GM12878 (cell line): Measurements from ENCODE around the gene RFX5. TPM values are rescaled to one million over a fixed set of nuclear protein-coding genes. Genes with fewer than 3 reads are reported as not detected.
A peak's percentile ranks its signal among the peaks of the same experiment; 100 is the strongest.

ENCODE experiments used
- ATAC-seq: fragments of 200-7000 bp; cut with Tn5 transposase; 3 replicates; pipeline ENCODE4 v1.9.1; 2020; ENCODE audit warnings: mild to moderate bottlenecking, moderate library complexity
- BruUV-seq: library from RNA; stranded (reverse); fragments of 400-500 nt; replicated peaks from 2 replicates; lab custom pipeline; 2021; lab: Mats Ljungman, UMichigan
- CTCF ChIA-PET: fragments of 300-600 bp; sonication (Branson Sonifier 250); formaldehyde crosslinking; extraction: SDS; loops from one replicate; lab custom pipeline; 2021; ENCODE audit warnings: inconsistent platforms; lab: Yijun Ruan, JAX
- POLR2A ChIA-PET: fragments of 350-600 bp; formaldehyde crosslinking; extraction: SDS; loops from one replicate; lab custom pipeline; 2021; ENCODE audit warnings: inconsistent platforms; lab: Charles Lee
- RAD21 ChIA-PET: fragments of 300-600 bp; sonication (Branson Sonifier 250); formaldehyde crosslinking; loops from one replicate; lab custom pipeline; 2023; ENCODE audit warnings: antibody characterized with exemption; ENCODE audit not compliant: unreplicated experiment; lab: Charles Lee
- SMC1A ChIA-PET: fragments of 300-600 bp; sonication (Branson Sonifier 250); formaldehyde crosslinking; loops from one replicate; lab custom pipeline; 2023; ENCODE audit not compliant: unreplicated experiment, uncharacterized antibody; lab: Charles Lee
- DNase-seq: peaks from one replicate; pipeline ENCODE4 v3.0.0-alpha.2; 2011; ENCODE audit warnings: low read depth, low spot score
- FAIRE-seq: peaks from 3 replicates; lab custom pipeline; 2011; peaks lifted over from hg19 to GRCh38; lab: Jason Lieb, UNC
- H2AFZ ChIP-seq: 2 replicates; pipeline ENCODE4 v1.6.0; 2011; ENCODE audit warnings: low read depth, low read length, control low read depth; ENCODE audit not compliant: control insufficient read depth
- H3K27ac ChIP-seq: 2 replicates; pipeline ENCODE4 v1.5.1; 2011; ENCODE audit warnings: control low read depth; ENCODE audit not compliant: control insufficient read depth, insufficient read depth
- H3K27me3 ChIP-seq, 2 experiments: replicated peaks in 1 of 2; 2 replicates each; pipeline versions ENCODE4 v1.6.0 to v1.6.1; 2011; ENCODE audit warnings: low read length in 1 of 2; ENCODE audit not compliant: control insufficient read depth in 2 of 2, insufficient read depth in 2 of 2
- H3K36me3 ChIP-seq, 2 experiments: 2 replicates each; pipeline ENCODE4 v1.5.1; 2011; ENCODE audit warnings: low read length in 1 of 2; ENCODE audit not compliant: control insufficient read depth in 2 of 2, insufficient read depth in 2 of 2
- H3K4me1 ChIP-seq: 2 replicates; pipeline ENCODE4 v1.6.1; 2011; ENCODE audit warnings: mild to moderate bottlenecking, low read length, moderate library complexity, mixed read lengths; ENCODE audit not compliant: control insufficient read depth, insufficient read depth
- H3K4me2 ChIP-seq: 2 replicates; pipeline ENCODE4 v1.6.0; 2011; ENCODE audit warnings: control low read depth; ENCODE audit not compliant: control insufficient read depth, insufficient read depth
- H3K4me3 ChIP-seq: fragments of 200-600 bp; sonication (generic); 2 replicates; pipeline ENCODE4 v1.5.1; 2016
- H3K79me2 ChIP-seq: 2 replicates; pipeline ENCODE4 v1.6.0; 2011; ENCODE audit warnings: low read length; ENCODE audit not compliant: control insufficient read depth, insufficient read depth
- H3K9ac ChIP-seq: 2 replicates; pipeline ENCODE4 v1.8.0; 2011; ENCODE audit warnings: low read length, control low read depth, mixed read lengths; ENCODE audit not compliant: control insufficient read depth, insufficient read depth
- H3K9me3 ChIP-seq: replicated peaks from 3 replicates; pipeline ENCODE4 v1.5.1; 2011; ENCODE audit warnings: mild to moderate bottlenecking, low read length; ENCODE audit not compliant: control insufficient read depth, insufficient read depth
- H4K20me1 ChIP-seq: 2 replicates; pipeline ENCODE4 v1.6.0; 2011; ENCODE audit not compliant: control insufficient read depth, insufficient read depth
- E2F8 ChIP-seq: fragments of 450-650 bp; IDR thresholded peaks from 2 replicates; pipeline ENCODE4 v1.6.1; 2018; ENCODE audit warnings: mild to moderate bottlenecking, low read depth, moderate library complexity; ENCODE audit not compliant: partially characterized antibody
- LARP7 ChIP-seq: fragments of 450-650 bp; IDR thresholded peaks from 2 replicates; pipeline ENCODE4 v1.6.1; 2017; ENCODE audit warnings: mild to moderate bottlenecking
- MEF2B ChIP-seq: fragments of 450-650 bp; IDR thresholded peaks from 2 replicates; pipeline ENCODE4 v1.6.1; 2018; ENCODE audit warnings: mild to moderate bottlenecking, moderate library complexity; ENCODE audit not compliant: partially characterized antibody, poor library complexity, severe bottlenecking
- NR2C2 ChIP-seq: IDR thresholded peaks from 2 replicates; pipeline ENCODE4 v1.6.1; 2011; ENCODE audit warnings: borderline replicate concordance, low read depth; ENCODE audit not compliant: control insufficient read depth, insufficient read length
- RUNX3 ChIP-seq: IDR thresholded peaks from 2 replicates; pipeline ENCODE4 v1.6.1; 2012; ENCODE audit warnings: low read length, inconsistent platforms
- ZSCAN29 ChIP-seq: fragments of 450-650 bp; IDR thresholded peaks from 2 replicates; pipeline ENCODE4 v1.6.1; 2017; ENCODE audit warnings: mild to moderate bottlenecking, moderate library complexity
- WGBS: methylation state at CpG from one replicate; pipeline ENCODE4 v1.1.6; 2016; ENCODE audit warnings: low lambda C conversion rate; ENCODE audit not compliant: insufficient replicate concordance, insufficient coverage; ENCODE audit errors: missing lambda C conversion rate; 5-methylcytosine and 5-hydroxymethylcytosine counted together
- in situ Hi-C: fragments of 300-500 bp; cut with MboI; formaldehyde crosslinking; loops from 9 replicates; pipeline ENCODE4 v1.14.3; 2018; ENCODE audit warnings: mixed read lengths
- intact Hi-C: fragments of 100-400 bp; cut with micrococcal nuclease; formaldehyde crosslinking; loops from one replicate; pipeline ENCODE4 v1.14.2; 2022; ENCODE audit not compliant: unreplicated experiment
- polyA plus RNA-seq, 11 experiments: library from polyadenylated mRNA; depleted of rRNA in 4 of 11; unstranded in 6 of 11; stranded (reverse) in 5 of 11; fragments of >200 nt; fragmentation: Nextera tagmentation in 4 of 11; fragmentation: Illumina TruSeq in 1 of 11; extraction: Ambion mirVana in 4 of 11; extraction: Trizol in 1 of 11; gene quantifications; 1 replicate in 1 of 11; 2 replicates in 10 of 11; pipeline versions ENCODE4 v1.2.1 to v1.2.3, GENCODE V29; 2011 to 2016; ENCODE audit warnings: inconsistent platforms in 2 of 11, missing spikeins in 2 of 11, low read depth in 1 of 11
- total RNA-seq, 4 experiments: library from RNA; depleted of rRNA in 3 of 4; stranded (reverse); fragments of >200 nt in 3 of 4; fragmentation: Illumina TruSeq in 1 of 4; extraction: Trizol in 1 of 4; gene quantifications; 2 replicates each; pipeline versions ENCODE4 v1.2.1 to v1.2.3, GENCODE V29; 2013 to 2021

The RFX5 gene
- total and polyA plus RNA-seq, 10 of the 15 experiments (the other 5 are each of a cell fraction or from before 2014, with no cell fraction given), result 14.1 to 198 (median 124) TPM

GRCh38 chr1:151313501-151313900, 33.6 kb downstream of the RFX5 start:
- H3K9me3 ChIP-seq, result no peaks in the 10 kb centered on the region
- ATAC-seq, result no peak
- ChIA-PET SMC1A (interaction anchor here (1.1 to 2.3 kb wide), 2 partner anchors 14 to 86 kb away, joined by 3 to 12 read pairs; partner anchors contain the start of genes PI4KB and PSMB4), POLR2A (interaction anchor here (0.5 to 4.8 kb wide), 4 partner anchors 14 to 464 kb away, joined by 3 to 19 read pairs (median 6); partner anchors contain the start of gene PI4KB), CTCF (interaction anchor here (0.7 to 2.8 kb wide), 2 partner anchors 12 to 27 kb away, joined by 3 to 10 read pairs; no protein-coding TSS in a partner anchor), RAD21 (interaction anchor here (1.8 kb wide), 1 partner anchor 27 kb away, joined by 4 read pairs; no protein-coding TSS in a partner anchor)
- in situ Hi-C loops, result no loop called here
- no peaks in the 10 kb centered on the region for H3K4me1 ChIP-seq
- no peak overlapping the region for H3K9ac ChIP-seq
- H2AFZ ChIP-seq, result no peak overlapping the region
- H3K27me3 ChIP-seq, result no peaks in the 10 kb centered on the region
- 66% methylated on average over 2 of the region's 2 CpGs for WGBS
- H3K4me3 ChIP-seq, result no peak overlapping the region
- intact Hi-C loops, result no loop called here
- no peak overlapping the region for H3K4me2 ChIP-seq
- H4K20me1 ChIP-seq, result 0 out of 2 replicates have a peak, but pooled peaks cover 2% of the 10 kb centered on the region
- TF ChIP-seq LARP7 (no peak), E2F8 (no peak), NR2C2 (no peak), ZSCAN29 (no peak), RUNX3 (no peak), MEF2B (no peak)
- TSS peak; percentile 6 for BruUV-seq
- DNase-seq, result no peak
- no peak for FAIRE-seq
- H3K36me3 ChIP-seq, result peaks cover 10 to 37% of the 10 kb centered on the region in 2 experiments
- no peak overlapping the region for H3K27ac ChIP-seq
- H3K79me2 ChIP-seq, result no peaks in the 10 kb centered on the region
